ENCODE results near the gene SLC25A13.

- TF ChIP-seq CTCF (IDR thresholded peaks at IDR 0.05; ENCODE audit: low read length) (no peak), EZH2phosphoT487 (IDR thresholded peaks at IDR 0.05; ENCODE audit: low read length) (no peak), EZH2 (optimal IDR thresholded peaks at IDR 0.05; ENCODE audit: low read depth, low read length) (no peak)
These were observed 34.3 kb downstream of the SLC25A13 start for GRCh38 chr7:96287559-96287958.

All from MM.1S (cell line).